RWPE1 (cell line): ENCODE results near the gene PKP3.

ENCODE experiments used
- CTCF ChIA-PET: fragments of 350-600 bp; sonication (Branson Sonifier 250); formaldehyde crosslinking; extraction: SDS; loops from one replicate; lab custom pipeline; 2021; lab: Yijun Ruan, JAX
- POLR2A ChIA-PET: fragments of 400-600 bp; formaldehyde crosslinking; extraction: SDS; loops from one replicate; lab custom pipeline; 2020; ENCODE audit warnings: antibody characterized with exemption; ENCODE audit not compliant: low non-redundant PET; lab: Yijun Ruan, JAX
- DNase-seq: peaks from one replicate; pipeline ENCODE4 v3.0.0; 2012; ENCODE audit warnings: low spot score
- H3K27ac ChIP-seq: fragments of 450-650 bp; 2 replicates; pipeline ENCODE4 v1.5.1; 2017
- CTCF ChIP-seq: fragments of 450-650 bp; conservative IDR thresholded peaks from 2 replicates; pipeline ENCODE4 v1.5.1; 2017; ENCODE audit warnings: low read depth, mild to moderate bottlenecking

PKP3 gene

GRCh38 chr11:351411-351810 lies 42.6 kb upstream of the PKP3 start:
- CTCF ChIA-PET = interaction anchor here (0.7 kb wide), 1 partner anchor 21 kb away, joined by 3 read pairs; no protein-coding TSS in a partner anchor
- no peak for TF ChIP-seq CTCF
- POLR2A ChIA-PET = no interaction called here
- no peak for DNase-seq
- H3K27ac ChIP-seq = peak overlapping the region; percentile 97

GRCh38 chr11:352456-353031 lies 41.5 kb upstream of the PKP3 start:
- H3K27ac ChIP-seq = peak overlapping the region; percentile 97
- ChIA-PET CTCF (no interaction called here), POLR2A (no interaction called here)
- no peak for TF ChIP-seq CTCF
- no peak for DNase-seq

- no peak for DNase-seq
- POLR2A ChIA-PET = no interaction called here
- CTCF ChIA-PET = no interaction called here
- TF ChIP-seq CTCF = no peak
- H3K27ac ChIP-seq = peak overlapping the region; percentile 97
These were observed 40.7 kb upstream of the PKP3 start for GRCh38 chr11:353179-353873.

- CTCF ChIA-PET = interaction anchor here (0.6 to 1.2 kb wide), 2 partner anchors 10 to 105 kb away, joined by 3 to 4 read pairs; no protein-coding TSS in a partner anchor
- no peak for TF ChIP-seq CTCF
- H3K27ac ChIP-seq = peak overlapping the region; percentile 97
- peak; percentile 91 for DNase-seq
- POLR2A ChIA-PET = interaction anchor here (1.2 kb wide), 1 partner anchor 40 kb away, joined by 3 read pairs; no protein-coding TSS in a partner anchor
These were observed 38.2 kb upstream of the PKP3 start for GRCh38 chr11:355581-356458.

GRCh38 chr11:356610-357009 lies 37.4 kb upstream of the PKP3 start:
- no peak for DNase-seq
- TF ChIP-seq CTCF = no peak
- H3K27ac ChIP-seq = no peak overlapping the region
- POLR2A ChIA-PET = interaction anchor here (1.2 kb wide), 1 partner anchor 41 kb away, joined by 3 read pairs; no protein-coding TSS in a partner anchor
- CTCF ChIA-PET = interaction anchor here (1.2 kb wide), 1 partner anchor 106 kb away, joined by 4 read pairs; no protein-coding TSS in a partner anchor

- no peak for DNase-seq
- H3K27ac ChIP-seq = no peak overlapping the region
- no peak for TF ChIP-seq CTCF
- ChIA-PET POLR2A (no interaction called here), CTCF (no interaction called here)
These were observed 36.4 kb upstream of the PKP3 start for GRCh38 chr11:357582-357981.
